HEK293 (cell line): ENCODE results near the gene GDF7.
A peak's percentile ranks its signal among the peaks of the same experiment; 100 is the strongest.

Experiments
- CTCF ChIA-PET: fragments of 350-600 bp; formaldehyde crosslinking; extraction: SDS; loops from one replicate; lab custom pipeline; 2021; ENCODE audit warnings: antibody characterized with exemption; lab: Yijun Ruan, JAX
- POLR2A ChIA-PET: fragments of 300-600 bp; formaldehyde crosslinking; extraction: SDS; loops from one replicate; lab custom pipeline; 2020; ENCODE audit warnings: antibody characterized with exemption, inconsistent platforms; lab: Yijun Ruan, JAX
- H3K27ac ChIP-seq: fragments of 200-500 bp; sonication (Bioruptor generic); 2 replicates; pipeline ENCODE4 v1.5.1; 2014; ENCODE audit warnings: low read depth, low read length, control low read depth, inconsistent platforms; ENCODE audit errors: extremely low read depth
- H3K36me3 ChIP-seq, 2 experiments: fragments of 200-500 bp in 1 of 2; sonication (Bioruptor generic) in 1 of 2; 1 replicate in 1 of 2; 2 replicates in 1 of 2; pipeline ENCODE4 v1.5.1; 2014 to 2017; ENCODE audit warnings: inconsistent platforms in 2 of 2, low read length in 2 of 2; ENCODE audit not compliant: control insufficient read depth in 2 of 2, insufficient read depth in 1 of 2
- H3K4me1 ChIP-seq: fragments of 200-500 bp; sonication (Bioruptor generic); 2 replicates; pipeline ENCODE4 v1.5.1; 2014; ENCODE audit warnings: mild to moderate bottlenecking, low read length, inconsistent platforms; ENCODE audit not compliant: control insufficient read depth, insufficient read depth
- H3K4me3 ChIP-seq: 2 replicates; pipeline ENCODE4 v1.5.1; 2011; ENCODE audit warnings: low read depth, mild to moderate bottlenecking, control low read depth, low read length, moderate library complexity
- H3K9me3 ChIP-seq: fragments of 200-500 bp; sonication (Bioruptor generic); 2 replicates; pipeline ENCODE4 v1.5.1; 2014; ENCODE audit warnings: low read depth, low read length, inconsistent platforms; ENCODE audit not compliant: control insufficient read depth, insufficient read depth
- BCL11B ChIP-seq: fragments of 450-650 bp; formaldehyde crosslinking; IDR thresholded peaks from 2 replicates; pipeline ENCODE4 v1.5.1; 2016; ENCODE audit warnings: low read depth, missing biosample characterization, missing genetic modification characterization
- EGR2 ChIP-seq: fragments of 450-650 bp; formaldehyde crosslinking; IDR thresholded peaks from 2 replicates; pipeline ENCODE4 v1.5.1; 2016; ENCODE audit warnings: low read depth, missing biosample characterization, missing genetic modification characterization
- KLF7 ChIP-seq: fragments of 450-650 bp; formaldehyde crosslinking; IDR thresholded peaks from 2 replicates; pipeline ENCODE4 v1.5.1; 2016; ENCODE audit warnings: missing biosample characterization, missing genetic modification characterization, borderline replicate concordance
- MYNN ChIP-seq: fragments of 450-650 bp; formaldehyde crosslinking; IDR thresholded peaks from 2 replicates; pipeline ENCODE4 v1.5.1; 2016; ENCODE audit warnings: missing biosample characterization, missing genetic modification characterization, borderline replicate concordance
- REPIN1 ChIP-seq: fragments of 450-650 bp; formaldehyde crosslinking; IDR thresholded peaks from 2 replicates; pipeline ENCODE4 v1.5.1; 2017; ENCODE audit warnings: missing biosample characterization, missing genetic modification characterization, low read depth
- TCF7L2 ChIP-seq: IDR thresholded peaks from 2 replicates; pipeline ENCODE4 v1.6.1; 2011; ENCODE audit warnings: low read depth, mild to moderate bottlenecking, inconsistent platforms, low read length, moderate library complexity, borderline replicate concordance
- YY1 ChIP-seq: fragments of 450-650 bp; formaldehyde crosslinking; IDR thresholded peaks from 2 replicates; pipeline ENCODE4 v1.5.1; 2018; ENCODE audit warnings: missing biosample characterization, missing genetic modification characterization
- ZFHX2 ChIP-seq: fragments of 450-650 bp; formaldehyde crosslinking; conservative IDR thresholded peaks from 2 replicates; pipeline ENCODE4 v1.5.1; 2016; ENCODE audit warnings: missing biosample characterization, missing genetic modification characterization
- ZNF280C ChIP-seq: fragments of 450-650 bp; formaldehyde crosslinking; IDR thresholded peaks from 2 replicates; pipeline ENCODE4 v1.5.1; 2016; ENCODE audit warnings: missing biosample characterization, missing genetic modification characterization
- ZNF311 ChIP-seq: fragments of 450-650 bp; formaldehyde crosslinking; IDR thresholded peaks from 2 replicates; pipeline ENCODE4 v1.5.1; 2017; ENCODE audit warnings: missing biosample characterization, missing genetic modification characterization, borderline replicate concordance
- ZNF335 ChIP-seq: fragments of 450-650 bp; formaldehyde crosslinking; conservative IDR thresholded peaks from 2 replicates; pipeline ENCODE4 v1.5.1; 2016; ENCODE audit warnings: missing biosample characterization, missing genetic modification characterization
- ZNF362 ChIP-seq: fragments of 450-650 bp; formaldehyde crosslinking; IDR thresholded peaks from 2 replicates; pipeline ENCODE4 v1.5.1; 2016; ENCODE audit warnings: missing biosample characterization, missing genetic modification characterization
- ZNF501 ChIP-seq: fragments of 450-650 bp; formaldehyde crosslinking; IDR thresholded peaks from 2 replicates; pipeline ENCODE4 v1.5.1; 2016; ENCODE audit warnings: missing biosample characterization, missing genetic modification characterization
- ZNF514 ChIP-seq: fragments of 450-650 bp; formaldehyde crosslinking; IDR thresholded peaks from 2 replicates; pipeline ENCODE4 v1.5.1; 2016; ENCODE audit warnings: missing biosample characterization, missing genetic modification characterization
- ZNF548 ChIP-seq: fragments of 450-650 bp; formaldehyde crosslinking; IDR thresholded peaks from 2 replicates; pipeline ENCODE4 v1.5.1; 2016; ENCODE audit warnings: missing biosample characterization, missing genetic modification characterization
- ZNF558 ChIP-seq: fragments of 450-650 bp; formaldehyde crosslinking; IDR thresholded peaks from 2 replicates; pipeline ENCODE4 v1.5.1; 2016; ENCODE audit warnings: missing biosample characterization, missing genetic modification characterization
- ZNF561 ChIP-seq: fragments of 450-650 bp; IDR thresholded peaks from 2 replicates; pipeline ENCODE4 v1.5.1; 2018; ENCODE audit warnings: missing biosample characterization, missing genetic modification characterization, borderline replicate concordance
- ZNF629 ChIP-seq: fragments of 450-650 bp; formaldehyde crosslinking; IDR thresholded peaks from 2 replicates; pipeline ENCODE4 v1.5.1; 2017; ENCODE audit warnings: missing biosample characterization, missing genetic modification characterization
- ZNF843 ChIP-seq: fragments of 450-650 bp; formaldehyde crosslinking; IDR thresholded peaks from 2 replicates; pipeline ENCODE4 v1.5.1; 2016; ENCODE audit warnings: missing biosample characterization, missing genetic modification characterization
- TF ChIP-seq, protein P1 (sequence below): fragments of 450-650 bp; formaldehyde crosslinking; IDR thresholded peaks from 2 replicates; pipeline ENCODE4 v1.5.1; 2016; ENCODE audit warnings: missing biosample characterization, missing genetic modification characterization

Gene GDF7

DNA sequence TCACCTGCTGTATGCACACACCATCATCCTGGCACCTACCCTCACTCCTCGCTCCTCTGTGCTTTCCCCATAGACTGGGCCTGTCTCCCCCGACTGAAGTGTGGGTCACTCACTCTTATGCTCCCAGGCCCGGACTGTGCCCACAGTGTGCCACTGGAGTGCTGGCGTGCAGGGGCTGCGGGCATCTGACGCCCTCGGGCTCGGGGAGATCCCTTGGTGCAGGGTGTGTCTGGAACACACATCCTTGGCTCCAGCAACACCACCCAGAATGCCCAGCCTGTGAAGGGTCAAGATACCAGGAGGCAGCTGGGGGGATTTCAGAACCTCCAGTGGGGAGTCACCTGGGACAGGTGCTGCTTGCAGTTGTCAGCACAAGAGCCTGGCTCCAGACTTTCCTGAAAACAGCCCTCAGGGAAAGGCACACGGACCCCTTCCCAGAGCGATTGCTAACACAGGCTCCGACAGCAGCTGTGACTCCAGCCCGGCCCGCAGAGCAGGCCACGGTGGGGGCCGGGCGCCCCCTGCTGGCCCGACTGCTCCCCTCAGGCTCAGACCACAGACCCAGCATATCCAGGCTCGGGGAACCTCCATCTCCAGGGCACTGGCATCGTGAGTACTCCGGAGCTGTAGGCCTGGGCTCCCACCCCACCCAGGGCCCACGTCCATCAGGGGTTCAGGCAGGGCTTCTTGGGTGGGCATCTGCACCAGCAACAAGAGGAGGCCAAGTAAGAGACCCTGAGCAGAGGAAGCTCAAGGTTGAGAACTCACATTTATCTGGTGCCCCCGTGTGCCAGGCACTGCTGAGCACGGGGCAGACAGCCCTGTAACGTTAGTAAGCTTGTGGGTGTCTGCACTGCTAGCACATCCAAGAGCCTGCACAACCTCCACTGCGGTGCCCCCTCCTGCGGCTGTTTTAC lies 24.6 kb upstream of the GDF7 start (continued):
- TF ChIP-seq YY1 (tag by site-specific recombination), result no peak
- TF ChIP-seq ZNF558 (tag by site-specific recombination), result no peak
- no peak for TF ChIP-seq ZNF362

GRCh38 chr2:20643060-20643459 lies 23.9 kb upstream of the GDF7 start:
- H3K9me3 ChIP-seq, result no peaks in the 10 kb centered on the region
- H3K4me1 ChIP-seq, result no peaks in the 10 kb centered on the region
- peaks cover 0 to 82% of the 10 kb centered on the region in 2 experiments; a peak in 1 of 3 replicates for H3K36me3 ChIP-seq
- H3K27ac ChIP-seq, result no peak overlapping the region
- ChIA-PET POLR2A (interaction anchor here (6.1 kb wide), 1 partner anchor 196 kb away, joined by 62 read pairs; the partner anchor contains the start of gene RHOB), CTCF (interaction anchor here (0.5 to 5.9 kb wide), 42 partner anchors 8 to 733 kb away, joined by 3 to 93 read pairs (median 6); partner anchors contain the start of genes HS1BP3 and RHOB)
- TF ChIP-seq ZNF843 (tag by site-specific recombination) (no peak), ZFHX2 (peak; percentile 48; the same call in 1 of the 2 replicates), EGR2 (0 out of 2 replicates have a peak, but pooled peaks have one; percentile 9), ZNF501 (tag by site-specific recombination) (no peak)
- no peak overlapping the region for H3K4me3 ChIP-seq

DNA sequence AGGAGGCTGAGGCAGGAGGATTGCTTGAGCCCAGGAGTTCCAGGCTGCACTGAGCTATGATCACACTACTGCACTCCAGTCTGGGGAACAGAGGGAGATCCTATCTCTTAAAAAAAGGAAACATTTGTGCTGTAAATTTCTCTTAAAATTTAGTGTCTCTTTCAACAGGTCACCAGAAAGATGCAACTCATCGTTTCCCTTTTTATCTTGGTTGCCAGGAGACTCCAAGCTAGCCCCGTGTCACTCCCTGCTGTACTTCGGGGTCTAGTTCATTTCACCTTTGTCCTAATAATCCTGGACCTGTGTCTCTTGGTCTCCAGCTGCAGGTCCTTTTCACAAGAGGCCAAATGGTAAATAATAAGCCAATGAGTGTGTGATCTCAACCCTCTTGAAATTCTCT lies 23.1 kb upstream of the GDF7 start:
- ChIA-PET POLR2A (interaction anchor here (6.1 kb wide), 1 partner anchor 197 kb away, joined by 62 read pairs; the partner anchor contains the start of gene RHOB), CTCF (interaction anchor here (0.9 to 5.9 kb wide), 18 partner anchors 8 to 340 kb away, joined by 3 to 93 read pairs (median 10); partner anchors contain the start of gene RHOB)
- Histone ChIP-seq H3K4me1 (no peaks in the 10 kb centered on the region), H3K36me3 (peaks cover 0 to 75% of the 10 kb centered on the region in 2 experiments; a peak in 1 of 3 replicates), H3K27ac (no peak overlapping the region), H3K4me3 (no peak overlapping the region), H3K9me3 (no peaks in the 10 kb centered on the region)
- TF ChIP-seq TCF7L2 (no peak), ZNF561 (tag by site-specific recombination) (no peak), ZNF548 (no peak), ZNF280C (tag by site-specific recombination) (no peak), REPIN1 (tag by site-specific recombination) (no peak), KLF7 (tag by site-specific recombination) (no peak), MYNN (tag by site-specific recombination) (no peak), ZNF335 (tag by site-specific recombination) (no peak), ZNF629 (tag by site-specific recombination) (no peak), ZNF514 (no peak), ZNF311 (tag by site-specific recombination) (no peak), BCL11B (tag by site-specific recombination) (no peak)
- TF ChIP-seq, protein P1, sequence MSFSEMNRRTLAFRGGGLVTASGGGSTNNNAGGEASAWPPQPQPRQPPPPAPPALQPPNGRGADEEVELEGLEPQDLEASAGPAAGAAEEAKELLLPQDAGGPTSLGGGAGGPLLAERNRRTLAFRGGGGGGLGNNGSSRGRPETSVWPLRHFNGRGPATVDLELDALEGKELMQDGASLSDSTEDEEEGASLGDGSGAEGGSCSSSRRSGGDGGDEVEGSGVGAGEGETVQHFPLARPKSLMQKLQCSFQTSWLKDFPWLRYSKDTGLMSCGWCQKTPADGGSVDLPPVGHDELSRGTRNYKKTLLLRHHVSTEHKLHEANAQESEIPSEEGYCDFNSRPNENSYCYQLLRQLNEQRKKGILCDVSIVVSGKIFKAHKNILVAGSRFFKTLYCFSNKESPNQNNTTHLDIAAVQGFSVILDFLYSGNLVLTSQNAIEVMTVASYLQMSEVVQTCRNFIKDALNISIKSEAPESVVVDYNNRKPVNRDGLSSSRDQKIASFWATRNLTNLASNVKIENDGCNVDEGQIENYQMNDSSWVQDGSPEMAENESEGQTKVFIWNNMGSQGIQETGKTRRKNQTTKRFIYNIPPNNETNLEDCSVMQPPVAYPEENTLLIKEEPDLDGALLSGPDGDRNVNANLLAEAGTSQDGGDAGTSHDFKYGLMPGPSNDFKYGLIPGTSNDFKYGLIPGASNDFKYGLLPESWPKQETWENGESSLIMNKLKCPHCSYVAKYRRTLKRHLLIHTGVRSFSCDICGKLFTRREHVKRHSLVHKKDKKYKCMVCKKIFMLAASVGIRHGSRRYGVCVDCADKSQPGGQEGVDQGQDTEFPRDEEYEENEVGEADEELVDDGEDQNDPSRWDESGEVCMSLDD (tag by site-specific recombination), result no peak
